Nephron (organoid): ENCODE data around the gene ELMO1.

Experiments used
- H3K27ac Mint-ChIP-seq, 3 experiments: 2 replicates each; pipeline ENCODE4 v1.8.0; 2020; ENCODE audit warnings: mixed read lengths in 3 of 3, mild to moderate bottlenecking in 2 of 3, moderate library complexity in 1 of 3
- H3K27me3 Mint-ChIP-seq: 2 replicates; pipeline ENCODE4 v1.8.0; 2021; ENCODE audit warnings: low read depth, mild to moderate bottlenecking, moderate library complexity, mixed read lengths
- H3K36me3 Mint-ChIP-seq: 2 replicates; pipeline ENCODE4 v1.8.0; 2020; ENCODE audit warnings: low read depth, mixed read lengths
- H3K4me1 Mint-ChIP-seq: 2 replicates; pipeline ENCODE4 v1.8.0; 2020; ENCODE audit warnings: mixed read lengths
- H3K4me3 Mint-ChIP-seq, 3 experiments: 2 replicates each; pipeline ENCODE4 v1.8.0; 2020; ENCODE audit warnings: mild to moderate bottlenecking in 3 of 3, mixed read lengths in 3 of 3, moderate library complexity in 2 of 3
- H3K9me3 Mint-ChIP-seq: 2 replicates; pipeline ENCODE4 v1.8.0; 2020; ENCODE audit warnings: mixed read lengths
- TF ChIP-seq, protein P1 (sequence below), 3 experiments: fragments of 200-600 bp; sonication (generic); IDR thresholded peaks; one replicate each; pipeline ENCODE4 v1.5.0; 2021; ENCODE audit warnings: antibody characterized with exemption in 3 of 3; ENCODE audit not compliant: unreplicated experiment in 3 of 3

Gene ELMO1

DNA sequence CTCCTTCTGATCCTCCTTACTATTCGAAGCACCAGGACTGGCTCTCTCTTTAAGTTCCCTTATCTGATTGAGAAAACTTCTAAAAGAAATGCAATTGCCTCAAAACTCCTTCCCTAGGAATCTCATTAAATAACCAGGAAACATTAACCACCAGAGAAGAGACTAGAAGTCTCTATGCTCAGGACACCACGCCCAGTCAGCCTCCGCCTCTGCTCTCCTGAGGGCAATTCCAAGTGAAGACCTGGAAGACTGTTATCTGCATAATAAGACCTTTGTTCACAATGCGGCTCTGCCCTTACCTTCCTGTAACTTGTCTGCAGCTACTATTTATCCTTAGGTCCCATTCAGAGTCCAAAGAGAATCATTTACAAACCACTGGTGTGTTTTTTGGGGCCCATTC, 78.8 kb downstream of the ELMO1 start:
- Mint-ChIP-seq H3K27me3 (no peaks in the 10 kb centered on the region), H3K27ac (no peak overlapping the region), H3K36me3 (no peaks in the 10 kb centered on the region), H3K4me1 (no peaks in the 10 kb centered on the region), H3K9me3 (no peaks in the 10 kb centered on the region), H3K4me3 (no peak overlapping the region)
- TF ChIP-seq, protein P1, sequence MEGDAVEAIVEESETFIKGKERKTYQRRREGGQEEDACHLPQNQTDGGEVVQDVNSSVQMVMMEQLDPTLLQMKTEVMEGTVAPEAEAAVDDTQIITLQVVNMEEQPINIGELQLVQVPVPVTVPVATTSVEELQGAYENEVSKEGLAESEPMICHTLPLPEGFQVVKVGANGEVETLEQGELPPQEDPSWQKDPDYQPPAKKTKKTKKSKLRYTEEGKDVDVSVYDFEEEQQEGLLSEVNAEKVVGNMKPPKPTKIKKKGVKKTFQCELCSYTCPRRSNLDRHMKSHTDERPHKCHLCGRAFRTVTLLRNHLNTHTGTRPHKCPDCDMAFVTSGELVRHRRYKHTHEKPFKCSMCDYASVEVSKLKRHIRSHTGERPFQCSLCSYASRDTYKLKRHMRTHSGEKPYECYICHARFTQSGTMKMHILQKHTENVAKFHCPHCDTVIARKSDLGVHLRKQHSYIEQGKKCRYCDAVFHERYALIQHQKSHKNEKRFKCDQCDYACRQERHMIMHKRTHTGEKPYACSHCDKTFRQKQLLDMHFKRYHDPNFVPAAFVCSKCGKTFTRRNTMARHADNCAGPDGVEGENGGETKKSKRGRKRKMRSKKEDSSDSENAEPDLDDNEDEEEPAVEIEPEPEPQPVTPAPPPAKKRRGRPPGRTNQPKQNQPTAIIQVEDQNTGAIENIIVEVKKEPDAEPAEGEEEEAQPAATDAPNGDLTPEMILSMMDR (IDR thresholded peaks at IDR 0.05; ENCODE audit: unreplicated experiment in 3 of 3): no peak

DNA sequence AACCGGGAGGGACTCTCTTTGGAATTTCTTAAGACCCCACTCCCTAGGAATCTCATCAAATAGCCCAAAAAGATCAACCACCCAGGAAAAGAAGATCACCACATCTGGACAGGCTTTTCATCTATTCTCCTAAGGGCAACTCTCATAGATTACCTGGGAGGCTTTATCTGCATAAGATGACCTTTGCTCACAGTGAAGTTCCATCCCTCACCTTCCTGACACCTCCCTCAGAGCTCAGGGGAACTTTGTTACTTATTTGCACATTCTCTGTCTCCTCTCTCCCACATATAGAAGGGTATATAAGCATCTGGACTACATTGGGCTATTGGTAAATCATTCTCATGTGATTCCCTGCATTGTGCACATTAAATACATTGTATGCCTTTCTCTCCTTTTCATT, 80.1 kb downstream of the ELMO1 start:
- Mint-ChIP-seq H3K4me3 (no peak overlapping the region), H3K9me3 (no peaks in the 10 kb centered on the region), H3K4me1 (no peaks in the 10 kb centered on the region), H3K27me3 (no peaks in the 10 kb centered on the region), H3K36me3 (no peaks in the 10 kb centered on the region), H3K27ac (no peak overlapping the region)
- TF ChIP-seq, protein P1 (IDR thresholded peaks at IDR 0.05; ENCODE audit: unreplicated experiment in 3 of 3): no peak

DNA sequence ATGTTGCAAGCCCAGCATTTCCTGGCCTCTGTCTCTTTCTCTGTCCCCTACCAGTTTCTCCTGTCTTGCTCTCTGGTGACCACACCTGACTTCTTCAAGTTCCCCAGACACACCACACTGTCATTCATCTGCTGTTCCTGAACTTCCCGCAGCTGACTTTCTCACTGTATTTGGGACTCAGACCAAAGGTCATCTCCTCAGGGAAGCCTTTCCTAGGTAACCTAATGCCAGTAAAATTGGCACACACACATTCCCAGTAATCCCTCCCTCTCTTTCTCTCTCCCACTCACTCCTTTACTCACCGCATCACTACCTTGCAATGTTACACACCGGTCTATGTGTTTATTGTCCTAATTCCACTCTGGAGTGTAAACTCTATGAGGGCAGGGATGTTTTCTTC, 81.7 kb downstream of the ELMO1 start:
- no peak overlapping the region for H3K27ac Mint-ChIP-seq

DNA sequence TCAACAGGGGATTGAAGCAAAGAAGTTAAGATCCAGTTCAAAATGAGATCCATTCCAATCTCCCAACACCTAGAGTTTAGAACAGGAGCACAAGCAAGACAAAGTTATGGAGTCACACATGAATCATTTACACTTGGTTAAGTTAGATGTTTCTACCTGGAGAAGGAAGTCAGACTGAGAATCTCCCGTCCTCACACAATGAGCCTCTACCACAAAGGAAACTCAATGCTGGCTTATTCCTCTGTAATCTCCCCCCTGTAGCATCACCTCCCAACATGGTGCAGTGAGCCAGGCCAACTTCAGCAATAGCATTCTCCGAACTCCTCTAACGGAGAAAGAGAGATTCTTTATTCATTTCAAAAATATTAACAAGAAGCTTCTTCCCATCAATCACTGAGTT, 82.2 kb downstream of the ELMO1 start:
- no peak overlapping the region for H3K27ac Mint-ChIP-seq

More for the DNA sequence above, 81.7 kb downstream of the ELMO1 start:
- TF ChIP-seq, protein P1 (IDR thresholded peaks at IDR 0.05; ENCODE audit: unreplicated experiment in 3 of 3): no peak
- H3K4me1 Mint-ChIP-seq: no peaks in the 10 kb centered on the region
- H3K9me3 Mint-ChIP-seq: no peaks in the 10 kb centered on the region
- no peaks in the 10 kb centered on the region for H3K36me3 Mint-ChIP-seq
- no peak overlapping the region for H3K4me3 Mint-ChIP-seq
- H3K27me3 Mint-ChIP-seq: no peaks in the 10 kb centered on the region

DNA sequence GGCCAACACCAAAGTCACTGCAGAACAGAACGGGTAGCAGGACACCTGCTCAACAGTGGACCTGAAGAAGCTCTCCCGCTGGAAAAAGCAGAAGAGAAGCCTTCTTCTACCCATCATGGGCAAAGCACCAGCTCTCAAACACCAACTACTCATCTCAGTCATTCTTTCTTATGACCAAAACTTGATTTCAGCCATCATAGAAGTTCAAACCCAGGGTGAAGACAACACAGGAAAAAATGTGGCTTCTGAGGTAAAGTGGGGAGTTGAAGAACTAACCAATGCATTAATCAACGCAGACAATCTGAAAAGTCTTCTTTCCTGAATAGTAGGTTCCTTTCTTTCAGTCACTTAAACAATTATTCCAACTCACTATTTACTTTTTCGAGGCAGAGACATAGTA, 83.3 kb downstream of the ELMO1 start:
- Mint-ChIP-seq H3K27me3 (no peaks in the 10 kb centered on the region), H3K9me3 (no peaks in the 10 kb centered on the region), H3K27ac (no peak overlapping the region), H3K4me3 (no peak overlapping the region), H3K4me1 (peaks cover 2% of the 10 kb centered on the region), H3K36me3 (no peaks in the 10 kb centered on the region)
- TF ChIP-seq, protein P1 (IDR thresholded peaks at IDR 0.05; ENCODE audit: unreplicated experiment in 3 of 3): no peak

More for the DNA sequence above, 82.2 kb downstream of the ELMO1 start:
- Mint-ChIP-seq H3K27me3 (no peaks in the 10 kb centered on the region), H3K9me3 (no peaks in the 10 kb centered on the region), H3K4me1 (no peaks in the 10 kb centered on the region), H3K36me3 (no peaks in the 10 kb centered on the region), H3K4me3 (no peak overlapping the region)
- TF ChIP-seq, protein P1 (IDR thresholded peaks at IDR 0.05; ENCODE audit: unreplicated experiment in 3 of 3): no peak

DNA sequence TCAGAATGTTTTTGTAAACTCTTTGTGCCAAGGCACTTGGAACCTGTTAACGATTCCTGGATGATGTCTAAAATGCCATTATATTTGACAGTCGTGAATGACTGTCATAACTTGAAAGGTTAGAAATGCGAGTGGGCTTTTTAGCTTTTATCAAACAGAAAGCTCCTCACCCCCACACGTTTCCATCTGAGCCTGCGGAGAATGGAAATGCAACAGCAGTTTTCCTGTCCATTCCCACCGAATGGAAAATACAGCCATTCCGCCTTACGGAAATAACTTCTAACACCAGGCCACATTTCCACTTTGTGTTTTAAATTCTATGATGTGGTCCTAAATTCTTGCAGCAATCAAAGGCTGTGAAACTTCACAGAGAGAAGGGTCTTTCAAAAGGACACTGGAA, 83.8 kb downstream of the ELMO1 start:
- Mint-ChIP-seq H3K4me1 (peaks cover 8% of the 10 kb centered on the region), H3K4me3 (no peak overlapping the region), H3K27ac (no peak overlapping the region), H3K27me3 (no peaks in the 10 kb centered on the region), H3K9me3 (no peaks in the 10 kb centered on the region), H3K36me3 (no peaks in the 10 kb centered on the region)
- TF ChIP-seq, protein P1 (IDR thresholded peaks at IDR 0.05; ENCODE audit: unreplicated experiment in 3 of 3): no peak
